HCT116 (cell line): ENCODE measurements around the gene NDUFA7. TPM values are rescaled to one million over a fixed set of nuclear protein-coding genes. Genes with fewer than 3 reads are reported as not detected.

Experiments used
- ATAC-seq: fragments of 200-7000 bp; cut with Tn5 transposase; 2 replicates; pipeline ENCODE4 v1.9.1; 2020; ENCODE audit warnings: mild to moderate bottlenecking, moderate library complexity
- BruUV-seq: library from RNA; stranded (reverse); fragments of 400-500 nt; replicated peaks from 2 replicates; lab custom pipeline; 2021; lab: Mats Ljungman, UMichigan
- CTCF ChIA-PET: fragments of 300-600 bp; sonication (Branson Sonifier 250); formaldehyde crosslinking; loops from one replicate; lab custom pipeline; 2021; ENCODE audit warnings: antibody characterized with exemption; lab: Charles Lee
- POLR2A ChIA-PET: fragments of 300-600, 350-600 bp; sonication (Branson Sonifier 250); formaldehyde crosslinking; loops from one replicate; lab custom pipeline; 2021; ENCODE audit warnings: antibody characterized with exemption; lab: Charles Lee
- RAD21 ChIA-PET, 2 experiments: fragments of 300-600 bp; sonication (Branson Sonifier 250); formaldehyde crosslinking; loops; one replicate each; lab custom pipeline; 2023; ENCODE audit warnings: low total read pairs in 2 of 2; ENCODE audit not compliant: uncharacterized antibody in 2 of 2, unreplicated experiment in 2 of 2, low non-redundant PET in 1 of 2; lab: Charles Lee
- DNase-seq: peaks from one replicate; pipeline ENCODE4 v3.0.0-alpha.2; 2010; ENCODE audit warnings: low read depth, low spot score
- H2AFZ ChIP-seq: fragments of 200-600 bp; shearing (Covaris generic), sonication (generic); 2 replicates; pipeline ENCODE4 v1.6.1; 2017; ENCODE audit warnings: low read depth, mixed run types, mixed read lengths, antibody characterized with exemption, low read length; ENCODE audit not compliant: poor library complexity, severe bottlenecking
- H3K27ac ChIP-seq: 2 replicates; pipeline ENCODE4 v1.5.1; 2012; ENCODE audit warnings: low read depth, low read length
- H3K27me3 ChIP-seq: fragments of 200-600 bp; sonication (generic); 2 replicates; pipeline ENCODE4 v1.6.1; 2016; ENCODE audit warnings: mixed run types, low read length, mixed read lengths; ENCODE audit not compliant: insufficient read depth
- H3K36me3 ChIP-seq, 2 experiments: fragments of 200-500 bp in 1 of 2; fragments of 200-600 bp in 1 of 2; sonication (Bioruptor generic) in 1 of 2; sonication (generic) in 1 of 2; 2 replicates each; pipeline versions ENCODE4 v1.5.1 to v1.6.1; 2014 to 2016; ENCODE audit warnings: low read length in 2 of 2, inconsistent platforms in 1 of 2, mixed read lengths in 1 of 2, mixed run types in 1 of 2; ENCODE audit not compliant: insufficient read depth in 2 of 2, control insufficient read depth in 1 of 2
- H3K4me1 ChIP-seq, 2 experiments: fragments of 200-600 bp in 1 of 2; sonication (generic) in 1 of 2; 2 replicates each; pipeline versions ENCODE4 v1.5.1 to v1.6.1; 2012 to 2017; ENCODE audit warnings: low read length in 2 of 2, inconsistent platforms in 1 of 2, mild to moderate bottlenecking in 1 of 2, mixed read lengths in 1 of 2, mixed run types in 1 of 2, moderate library complexity in 1 of 2; ENCODE audit not compliant: insufficient read depth in 2 of 2, control insufficient read depth in 1 of 2
- H3K4me2 ChIP-seq: fragments of 200-600 bp; sonication (generic); 2 replicates; pipeline ENCODE4 v1.6.1; 2017; ENCODE audit warnings: mixed run types, low read length, mixed read lengths
- H3K4me3 ChIP-seq, 2 experiments: fragments of 200-600 bp in 1 of 2; sonication (generic) in 1 of 2; replicated peaks in 1 of 2; 2 replicates each; pipeline ENCODE4 v1.5.1; 2011 to 2016; ENCODE audit warnings: low read length in 2 of 2, control low read depth in 1 of 2, low read depth in 1 of 2, mild to moderate bottlenecking in 1 of 2, mixed read lengths in 1 of 2, mixed run types in 1 of 2
- H3K79me2 ChIP-seq: fragments of 200-600 bp; sonication (generic); 2 replicates; pipeline ENCODE4 v1.6.1; 2017; ENCODE audit warnings: mild to moderate bottlenecking, mixed run types, low read length, moderate library complexity, mixed read lengths; ENCODE audit not compliant: insufficient read depth
- H3K9ac ChIP-seq: fragments of 200-600 bp; sonication (generic); 2 replicates; pipeline ENCODE4 v1.6.1; 2016; ENCODE audit warnings: low read length, mixed read lengths
- H3K9me2 ChIP-seq: fragments of 200-600 bp; sonication (generic), shearing (Covaris generic); 2 replicates; pipeline ENCODE4 v1.6.1; 2017; ENCODE audit warnings: mixed run types, mild to moderate bottlenecking, moderate library complexity; ENCODE audit not compliant: insufficient read depth
- H3K9me3 ChIP-seq, 2 experiments: fragments of 200-500 bp in 1 of 2; fragments of 200-600 bp in 1 of 2; sonication (Bioruptor generic) in 1 of 2; sonication (generic) in 1 of 2; 2 replicates each; pipeline ENCODE4 v1.6.1; 2014 to 2017; ENCODE audit warnings: low read length in 2 of 2, mixed read lengths in 2 of 2, inconsistent platforms in 1 of 2, low read depth in 1 of 2, mild to moderate bottlenecking in 1 of 2, mixed run types in 1 of 2, moderate library complexity in 1 of 2; ENCODE audit not compliant: control insufficient read depth in 1 of 2, insufficient read depth in 1 of 2
- H4K20me1 ChIP-seq: fragments of 200-600 bp; sonication (generic), shearing (Covaris generic); 2 replicates; pipeline ENCODE4 v1.6.1; 2017; ENCODE audit warnings: mixed run types, mild to moderate bottlenecking, moderate library complexity; ENCODE audit not compliant: insufficient read depth
- CBX3 ChIP-seq: IDR thresholded peaks from 2 replicates; pipeline ENCODE4 v1.6.1; 2012; ENCODE audit warnings: low read depth
- CEBPB ChIP-seq: IDR thresholded peaks from 2 replicates; pipeline ENCODE4 v1.6.1; 2012; ENCODE audit warnings: low read depth
- EGR1 ChIP-seq: IDR thresholded peaks from 2 replicates; pipeline ENCODE4 v1.6.1; 2012; ENCODE audit warnings: low read depth
- EZH2 ChIP-seq: fragments of 200-600 bp; sonication (generic); IDR thresholded peaks from 2 replicates; pipeline ENCODE4 v1.6.1; 2017; ENCODE audit warnings: antibody characterized with exemption, mixed run types
- EZH2phosphoT487 ChIP-seq: fragments of 200-600 bp; IDR thresholded peaks from 2 replicates; pipeline ENCODE4 v1.6.1; 2018; ENCODE audit warnings: antibody characterized with exemption, borderline replicate concordance
- FOSL1 ChIP-seq: IDR thresholded peaks from 2 replicates; pipeline ENCODE4 v1.6.1; 2012; ENCODE audit warnings: low read depth
- JUND ChIP-seq: IDR thresholded peaks from 2 replicates; pipeline ENCODE4 v1.6.1; 2012
- POLR2A ChIP-seq: IDR thresholded peaks from 2 replicates; pipeline ENCODE4 v1.7.0; 2011; ENCODE audit warnings: borderline replicate concordance; ENCODE audit not compliant: insufficient read depth, insufficient read length; ENCODE audit errors: extremely low read depth
- POLR2AphosphoS5 ChIP-seq: IDR thresholded peaks from 2 replicates; pipeline ENCODE4 v1.6.1; 2011; ENCODE audit warnings: mild to moderate bottlenecking, low read depth, low read length, moderate library complexity
- RAD21 ChIP-seq: IDR thresholded peaks from 2 replicates; pipeline ENCODE4 v1.6.1; 2012; ENCODE audit warnings: low read depth, mild to moderate bottlenecking
- SIN3A ChIP-seq: IDR thresholded peaks from 2 replicates; pipeline ENCODE4 v1.6.1; 2012; ENCODE audit warnings: low read depth
- SP1 ChIP-seq: IDR thresholded peaks from 2 replicates; pipeline ENCODE4 v1.6.1; 2012; ENCODE audit warnings: low read depth
- SRF ChIP-seq: IDR thresholded peaks from 2 replicates; pipeline ENCODE4 v1.6.1; 2012; ENCODE audit warnings: low read depth
- TCF7L2 ChIP-seq: IDR thresholded peaks from 2 replicates; pipeline ENCODE4 v1.7.0; 2011; ENCODE audit warnings: borderline replicate concordance, inconsistent platforms; ENCODE audit not compliant: insufficient read depth, insufficient read length; ENCODE audit errors: extremely low read depth
- YY1 ChIP-seq: IDR thresholded peaks from 2 replicates; pipeline ENCODE4 v1.6.1; 2011; ENCODE audit warnings: low read length, low read depth, moderate library complexity, mild to moderate bottlenecking; ENCODE audit not compliant: insufficient replicate concordance; ENCODE audit errors: extremely low read depth
- ZFX ChIP-seq: fragments of 450-650 bp; IDR thresholded peaks from 2 replicates; pipeline ENCODE4 v1.6.1; 2017
- ZNF274 ChIP-seq: fragments of 200-500 bp; sonication (Bioruptor generic); IDR thresholded peaks from 2 replicates; pipeline ENCODE4 v1.6.1; 2014; ENCODE audit warnings: mild to moderate bottlenecking, low read depth, low read length, inconsistent platforms
- intact Hi-C: fragments of 100-400 bp; cut with micrococcal nuclease; formaldehyde crosslinking; loops from 2 replicates; pipeline ENCODE4 v1.10.0; 2022
- total RNA-seq: library from RNA; stranded (reverse); gene quantifications from one replicate; pipeline ENCODE4 v1.2.1, GENCODE V29; 2021; ENCODE audit not compliant: unreplicated experiment
- TF ChIP-seq, protein P1 (sequence below): IDR thresholded peaks from 2 replicates; pipeline ENCODE4 v1.6.1; 2012; ENCODE audit warnings: low read depth
- TF ChIP-seq, protein P2 (sequence below): IDR thresholded peaks from 2 replicates; pipeline ENCODE4 v1.6.1; 2012
- TF ChIP-seq, protein P3 (sequence below), 3 experiments: fragments of 200-600 bp in 1 of 3; sonication (generic) in 1 of 3; IDR thresholded peaks in 2 of 3; conservative IDR thresholded peaks in 1 of 3; 2 replicates each; pipeline ENCODE4 v1.5.1; 2012 to 2017; ENCODE audit warnings: low read depth in 2 of 3, low read length in 2 of 3, antibody characterized with exemption in 1 of 3, borderline replicate concordance in 1 of 3, control low read depth in 1 of 3, mild to moderate bottlenecking in 1 of 3, mixed read lengths in 1 of 3, mixed run types in 1 of 3, moderate library complexity in 1 of 3; ENCODE audit not compliant: insufficient read depth in 1 of 3

The NDUFA7 gene
- total RNA-seq, 1 experiment from 2014 or later = 86.9 TPM

DNA sequence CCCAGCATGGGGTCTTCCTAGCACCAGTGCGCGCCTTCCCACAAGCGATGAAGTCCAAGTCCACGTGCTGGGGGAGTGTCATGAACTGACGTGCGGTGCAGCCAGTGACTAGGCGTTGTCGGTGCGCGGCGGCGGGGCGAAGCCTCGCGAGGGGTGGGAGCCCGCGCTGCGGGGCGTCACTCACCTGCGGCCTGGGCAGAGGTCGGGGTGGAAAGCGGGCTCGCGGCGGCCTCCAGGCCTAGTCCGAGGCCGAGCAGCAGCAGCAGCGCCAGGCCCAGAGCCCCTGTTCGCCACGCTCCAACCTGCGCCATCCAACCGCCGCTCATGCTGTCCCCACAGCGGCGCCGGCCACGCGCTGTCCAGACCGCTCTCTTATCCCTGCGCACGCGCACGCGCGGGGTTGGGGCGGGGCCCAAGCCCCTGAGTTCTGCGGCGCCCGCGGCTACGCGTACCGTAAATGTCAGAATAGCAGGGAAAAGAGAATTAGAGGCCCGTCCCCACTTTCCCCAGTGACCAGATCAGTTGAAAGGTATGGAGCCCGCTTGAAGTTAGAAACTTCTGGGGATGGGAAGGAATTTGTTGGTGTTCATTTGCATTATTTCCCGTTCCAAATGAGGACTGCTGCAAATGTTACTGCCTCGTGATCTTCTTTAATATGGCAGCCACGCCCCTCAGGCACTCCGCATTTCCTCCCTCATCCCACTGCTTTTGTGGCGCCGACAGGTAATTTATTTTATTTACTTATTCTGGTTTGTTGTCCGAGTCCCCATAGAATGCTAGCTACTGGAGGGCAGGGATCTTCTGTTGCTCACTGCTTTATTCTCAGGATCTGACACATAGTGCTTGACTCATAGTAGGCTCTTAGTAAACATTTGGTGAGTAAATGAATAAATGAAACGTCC is 13.0 kb downstream of the NDUFA7 start, which contains the start of gene CD320:
Gene CD320 (minus strand): TSS at position 394 of the 902 bp plus-strand sequence. CDS start 68 bp downstream, at position 326.
- CTCF ChIA-PET = no interaction called here
- Histone ChIP-seq H4K20me1 (no peaks in the 10 kb centered on the region), H2AFZ (no peak within 1 kb of the TSS), H3K27me3 (no peaks in the 10 kb centered on the region), H3K79me2 (peaks cover 32% of the 10 kb centered on the region), H3K9me2 (no peaks in the 10 kb centered on the region), H3K27ac (peak within 1 kb of the TSS; percentile 86), H3K36me3 (peaks cover 8 to 17% of the 10 kb centered on the region in 2 experiments; a peak in 3 of 4 replicates), H3K9me3 (no peaks in the 10 kb centered on the region), H3K4me3 (peak within 1 kb of the TSS; percentile 76 to 77), H3K4me2 (peak within 1 kb of the TSS; percentile 94), H3K9ac (peak within 1 kb of the TSS; percentile 87), H3K4me1 (peaks cover 24 to 70% of the 10 kb centered on the region in 2 experiments)
- ATAC-seq = peak; percentile 82
- DNase-seq = peak; percentile 84
- intact Hi-C loops = no loop called here
- BruUV-seq = TSS peak; percentile 66
- POLR2A ChIA-PET = no interaction called here
- RAD21 ChIA-PET = no interaction called here
- TF ChIP-seq ZFX (peak; percentile 94; the same call in 1 of the 2 replicates), SRF (no peak), FOSL1 (no peak), SIN3A (peak; percentile 94; the same call in 1 of the 2 replicates), EZH2phosphoT487 (no peak), POLR2AphosphoS5 (peak; percentile 91), CEBPB (no peak), RAD21 (no peak), CBX3 (no peak), EZH2 (no peak), YY1 (peak; percentile 72), EGR1 (no peak), POLR2A (peak; percentile 70), TCF7L2 (peak; percentile 84), SP1 (peak; percentile 66), JUND (no peak; the same call in 1 of the 2 replicates), ZNF274 (no peak)
- TF ChIP-seq, protein P1, sequence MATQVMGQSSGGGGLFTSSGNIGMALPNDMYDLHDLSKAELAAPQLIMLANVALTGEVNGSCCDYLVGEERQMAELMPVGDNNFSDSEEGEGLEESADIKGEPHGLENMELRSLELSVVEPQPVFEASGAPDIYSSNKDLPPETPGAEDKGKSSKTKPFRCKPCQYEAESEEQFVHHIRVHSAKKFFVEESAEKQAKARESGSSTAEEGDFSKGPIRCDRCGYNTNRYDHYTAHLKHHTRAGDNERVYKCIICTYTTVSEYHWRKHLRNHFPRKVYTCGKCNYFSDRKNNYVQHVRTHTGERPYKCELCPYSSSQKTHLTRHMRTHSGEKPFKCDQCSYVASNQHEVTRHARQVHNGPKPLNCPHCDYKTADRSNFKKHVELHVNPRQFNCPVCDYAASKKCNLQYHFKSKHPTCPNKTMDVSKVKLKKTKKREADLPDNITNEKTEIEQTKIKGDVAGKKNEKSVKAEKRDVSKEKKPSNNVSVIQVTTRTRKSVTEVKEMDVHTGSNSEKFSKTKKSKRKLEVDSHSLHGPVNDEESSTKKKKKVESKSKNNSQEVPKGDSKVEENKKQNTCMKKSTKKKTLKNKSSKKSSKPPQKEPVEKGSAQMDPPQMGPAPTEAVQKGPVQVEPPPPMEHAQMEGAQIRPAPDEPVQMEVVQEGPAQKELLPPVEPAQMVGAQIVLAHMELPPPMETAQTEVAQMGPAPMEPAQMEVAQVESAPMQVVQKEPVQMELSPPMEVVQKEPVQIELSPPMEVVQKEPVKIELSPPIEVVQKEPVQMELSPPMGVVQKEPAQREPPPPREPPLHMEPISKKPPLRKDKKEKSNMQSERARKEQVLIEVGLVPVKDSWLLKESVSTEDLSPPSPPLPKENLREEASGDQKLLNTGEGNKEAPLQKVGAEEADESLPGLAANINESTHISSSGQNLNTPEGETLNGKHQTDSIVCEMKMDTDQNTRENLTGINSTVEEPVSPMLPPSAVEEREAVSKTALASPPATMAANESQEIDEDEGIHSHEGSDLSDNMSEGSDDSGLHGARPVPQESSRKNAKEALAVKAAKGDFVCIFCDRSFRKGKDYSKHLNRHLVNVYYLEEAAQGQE = no peak
- TF ChIP-seq, protein P2, sequence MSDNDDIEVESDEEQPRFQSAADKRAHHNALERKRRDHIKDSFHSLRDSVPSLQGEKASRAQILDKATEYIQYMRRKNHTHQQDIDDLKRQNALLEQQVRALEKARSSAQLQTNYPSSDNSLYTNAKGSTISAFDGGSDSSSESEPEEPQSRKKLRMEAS = peak; percentile 99
- TF ChIP-seq, protein P3, sequence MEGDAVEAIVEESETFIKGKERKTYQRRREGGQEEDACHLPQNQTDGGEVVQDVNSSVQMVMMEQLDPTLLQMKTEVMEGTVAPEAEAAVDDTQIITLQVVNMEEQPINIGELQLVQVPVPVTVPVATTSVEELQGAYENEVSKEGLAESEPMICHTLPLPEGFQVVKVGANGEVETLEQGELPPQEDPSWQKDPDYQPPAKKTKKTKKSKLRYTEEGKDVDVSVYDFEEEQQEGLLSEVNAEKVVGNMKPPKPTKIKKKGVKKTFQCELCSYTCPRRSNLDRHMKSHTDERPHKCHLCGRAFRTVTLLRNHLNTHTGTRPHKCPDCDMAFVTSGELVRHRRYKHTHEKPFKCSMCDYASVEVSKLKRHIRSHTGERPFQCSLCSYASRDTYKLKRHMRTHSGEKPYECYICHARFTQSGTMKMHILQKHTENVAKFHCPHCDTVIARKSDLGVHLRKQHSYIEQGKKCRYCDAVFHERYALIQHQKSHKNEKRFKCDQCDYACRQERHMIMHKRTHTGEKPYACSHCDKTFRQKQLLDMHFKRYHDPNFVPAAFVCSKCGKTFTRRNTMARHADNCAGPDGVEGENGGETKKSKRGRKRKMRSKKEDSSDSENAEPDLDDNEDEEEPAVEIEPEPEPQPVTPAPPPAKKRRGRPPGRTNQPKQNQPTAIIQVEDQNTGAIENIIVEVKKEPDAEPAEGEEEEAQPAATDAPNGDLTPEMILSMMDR (IDR thresholded peaks at IDR 0.05 in 2 of 3, conservative IDR thresholded peaks at IDR 0.05 in 1 of 3; ENCODE audit: borderline replicate concordance in 1 of 3, insufficient read depth in 1 of 3, low read depth in 2 of 3, low read length in 2 of 3) = no peak
